Activated naive CD8-positive, alpha-beta T cell treated with anti-CD3 and anti-CD28 coated beads, Interleukin-2, amount 50 U/mL, for 24 hours (primary cell): Measurements from ENCODE around the gene NEDD4L.

Source experiments
- ATAC-seq: fragments of 150-1000 bp; cut with Tn5 transposase; one replicate; pipeline ENCODE4 v1.10.0; 2021
- DNase-seq: peaks from one replicate; pipeline ENCODE4 v3.0.0; 2021
- H3K27ac Mint-ChIP-seq: one replicate; pipeline ENCODE4 v1.8.0; 2021; ENCODE audit warnings: mild to moderate bottlenecking, mixed read lengths
- H3K27me3 Mint-ChIP-seq: one replicate; pipeline ENCODE4 v1.8.0; 2021; ENCODE audit warnings: mixed read lengths
- H3K36me3 Mint-ChIP-seq: one replicate; pipeline ENCODE4 v1.8.0; 2021; ENCODE audit warnings: low read depth, mixed read lengths
- H3K4me1 Mint-ChIP-seq: one replicate; pipeline ENCODE4 v1.8.0; 2021; ENCODE audit warnings: mixed read lengths
- H3K4me3 Mint-ChIP-seq: one replicate; pipeline ENCODE4 v1.8.0; 2021; ENCODE audit warnings: mild to moderate bottlenecking, moderate library complexity, mixed read lengths
- H3K9me3 Mint-ChIP-seq: one replicate; pipeline ENCODE4 v1.8.0; 2021; ENCODE audit warnings: mixed read lengths

Gene NEDD4L

GRCh38 chr18:58020567-58021107, 23.4 kb upstream of the NEDD4L start:
- ATAC-seq, result no peak
- Mint-ChIP-seq H3K4me1 (peaks cover 3% of the 10 kb centered on the region), H3K27me3 (peaks cover 9% of the 10 kb centered on the region), H3K9me3 (peaks cover 7% of the 10 kb centered on the region), H3K36me3 (no peaks in the 10 kb centered on the region), H3K4me3 (no peak overlapping the region), H3K27ac (no peak overlapping the region)
- no peak for DNase-seq

- Mint-ChIP-seq H3K27ac (no peak overlapping the region), H3K36me3 (no peaks in the 10 kb centered on the region), H3K27me3 (peaks cover 5% of the 10 kb centered on the region), H3K4me3 (no peak overlapping the region), H3K9me3 (no peaks in the 10 kb centered on the region), H3K4me1 (peaks cover 6% of the 10 kb centered on the region)
- DNase-seq (no peak), ATAC-seq (no peak)
Measured at GRCh38 chr18:58021504-58021903, 22.5 kb upstream of the NEDD4L start.

DNA sequence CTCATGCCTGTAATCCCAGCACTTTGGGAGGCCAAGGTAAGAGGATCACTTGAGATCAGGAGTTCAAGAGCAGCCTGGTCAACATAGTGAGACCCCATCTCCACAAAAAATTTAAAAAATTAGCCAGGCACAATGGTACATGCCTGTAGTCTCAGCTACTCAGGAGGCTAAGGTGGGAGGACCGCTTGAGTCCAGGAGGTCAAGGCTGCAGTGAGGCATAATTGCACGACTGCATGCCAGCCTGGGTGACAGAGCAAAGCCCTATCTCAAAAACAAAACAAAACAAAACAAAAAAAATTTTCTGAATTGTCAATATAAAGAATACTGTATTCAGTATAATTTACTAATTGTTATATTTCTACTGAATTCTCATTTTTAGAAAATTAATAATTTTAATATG, 20.9 kb upstream of the NEDD4L start:
- no peak overlapping the region for H3K27ac Mint-ChIP-seq
- DNase-seq (no peak), ATAC-seq (no peak)
- no peaks in the 10 kb centered on the region for H3K36me3 Mint-ChIP-seq
- H3K27me3 Mint-ChIP-seq, result peaks cover 5% of the 10 kb centered on the region
- no peak overlapping the region for H3K4me3 Mint-ChIP-seq
- H3K9me3 Mint-ChIP-seq, result no peaks in the 10 kb centered on the region
- peaks cover 6% of the 10 kb centered on the region for H3K4me1 Mint-ChIP-seq

- ATAC-seq (no peak), DNase-seq (no peak)
- no peak overlapping the region for H3K27ac Mint-ChIP-seq
- H3K36me3 Mint-ChIP-seq, result no peaks in the 10 kb centered on the region
- peaks cover 6% of the 10 kb centered on the region for H3K4me1 Mint-ChIP-seq
- peaks cover 5% of the 10 kb centered on the region for H3K27me3 Mint-ChIP-seq
- no peak overlapping the region for H3K4me3 Mint-ChIP-seq
- H3K9me3 Mint-ChIP-seq, result no peaks in the 10 kb centered on the region
Measured at GRCh38 chr18:58024139-58024538, 19.9 kb upstream of the NEDD4L start.

DNA sequence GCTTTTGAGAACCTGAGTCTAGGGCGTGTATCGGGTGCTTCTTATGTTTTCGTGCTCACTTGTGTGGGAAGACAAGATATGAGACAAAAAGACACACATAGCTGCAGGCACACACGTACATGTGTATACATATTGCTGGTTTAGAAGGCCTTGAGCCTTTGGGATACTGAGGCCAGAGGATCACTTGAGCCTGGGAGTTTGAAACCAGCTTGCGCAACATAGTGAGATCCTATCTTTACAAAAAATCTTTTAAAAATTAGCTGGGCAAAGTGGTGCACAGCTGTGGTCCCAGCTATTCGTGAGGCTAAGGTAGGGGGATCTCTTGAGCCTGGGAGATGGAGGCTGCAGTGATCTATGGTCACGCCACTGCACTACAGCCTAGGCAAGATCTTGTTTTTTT, 18.8 kb upstream of the NEDD4L start:
- DNase-seq (no peak), ATAC-seq (no peak)
- peaks cover 6% of the 10 kb centered on the region for H3K4me1 Mint-ChIP-seq
- H3K36me3 Mint-ChIP-seq, result no peaks in the 10 kb centered on the region
- H3K27me3 Mint-ChIP-seq, result peaks cover 5% of the 10 kb centered on the region
- H3K27ac Mint-ChIP-seq, result peak overlapping the region; percentile 12
- no peak overlapping the region for H3K4me3 Mint-ChIP-seq
- H3K9me3 Mint-ChIP-seq, result no peaks in the 10 kb centered on the region

DNA sequence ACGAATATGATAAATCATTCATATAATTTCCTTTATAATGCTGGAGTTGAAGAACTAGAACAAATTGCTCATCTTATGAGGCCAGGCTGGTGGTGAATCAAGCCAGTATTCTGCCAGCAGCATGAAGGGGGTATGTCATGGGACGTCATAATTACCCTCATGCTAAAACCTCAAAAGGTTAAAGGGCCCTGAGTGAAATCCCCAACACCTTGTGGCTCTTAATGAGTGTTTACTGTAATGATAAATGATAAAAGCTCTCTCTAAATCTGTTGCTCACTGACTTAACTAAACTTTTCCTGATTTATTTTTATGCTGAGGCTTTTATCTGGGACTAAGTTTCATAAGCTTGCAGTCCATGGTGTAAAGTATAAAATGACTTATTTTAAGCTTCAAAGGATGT, 18.3 kb upstream of the NEDD4L start:
- Mint-ChIP-seq H3K36me3 (no peaks in the 10 kb centered on the region), H3K9me3 (no peaks in the 10 kb centered on the region), H3K27me3 (peaks cover 7% of the 10 kb centered on the region), H3K4me1 (peaks cover 6% of the 10 kb centered on the region), H3K4me3 (no peak overlapping the region), H3K27ac (peak overlapping the region; percentile 12)
- peak; percentile 8 for DNase-seq
- peak; percentile 94 for ATAC-seq

DNA sequence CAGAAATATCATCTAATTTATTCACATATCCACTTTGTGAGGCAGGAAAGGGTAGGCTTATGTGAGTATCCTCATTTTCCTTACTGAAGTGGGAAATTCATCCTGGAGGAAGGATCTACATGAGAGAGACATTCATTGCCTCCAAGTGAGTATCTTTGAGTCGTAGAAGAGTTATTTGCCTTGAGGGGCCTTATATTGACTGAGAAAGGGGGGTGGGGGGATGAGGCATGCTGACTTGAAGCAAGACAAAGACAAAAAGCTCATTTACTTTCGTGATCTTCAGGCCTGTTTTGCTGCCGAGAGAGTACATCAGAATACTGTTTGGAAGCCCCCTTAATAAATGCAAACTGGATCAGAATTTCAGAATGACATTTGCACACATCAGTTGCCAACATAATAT, 17.6 kb upstream of the NEDD4L start:
- no peaks in the 10 kb centered on the region for H3K9me3 Mint-ChIP-seq
- H3K4me3 Mint-ChIP-seq, result no peak overlapping the region
- no peak overlapping the region for H3K27ac Mint-ChIP-seq
- ATAC-seq (no peak), DNase-seq (no peak)
- no peaks in the 10 kb centered on the region for H3K36me3 Mint-ChIP-seq
- peaks cover 8% of the 10 kb centered on the region for H3K27me3 Mint-ChIP-seq
- H3K4me1 Mint-ChIP-seq, result peaks cover 6% of the 10 kb centered on the region

DNA sequence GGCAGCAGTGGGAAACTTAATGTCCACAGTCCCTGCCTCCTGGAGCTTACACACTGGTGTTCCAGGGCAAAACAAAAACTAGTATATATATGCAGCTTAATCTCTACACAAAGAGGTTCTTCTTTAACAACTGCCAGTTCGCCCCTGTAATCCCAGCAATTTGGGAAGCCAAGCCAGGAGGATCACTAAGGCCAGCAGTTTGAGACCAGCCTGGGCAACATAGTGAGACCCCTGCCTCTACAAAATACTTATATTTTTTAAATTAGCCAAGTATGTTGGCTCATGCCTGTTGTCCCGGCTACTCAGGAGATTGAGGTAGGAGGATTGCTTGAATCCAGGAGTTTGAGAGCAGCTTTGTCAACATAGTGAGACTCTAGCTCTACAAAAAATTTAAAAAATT, 17.2 kb upstream of the NEDD4L start:
- H3K27ac Mint-ChIP-seq, result no peak overlapping the region
- DNase-seq (no peak), ATAC-seq (no peak)
- H3K27me3 Mint-ChIP-seq, result peaks cover 8% of the 10 kb centered on the region
- H3K4me1 Mint-ChIP-seq, result peaks cover 6% of the 10 kb centered on the region
- no peak overlapping the region for H3K4me3 Mint-ChIP-seq
- no peaks in the 10 kb centered on the region for H3K9me3 Mint-ChIP-seq
- H3K36me3 Mint-ChIP-seq, result no peaks in the 10 kb centered on the region

GRCh38 chr18:58027341-58027740, 16.7 kb upstream of the NEDD4L start:
- no peak for ATAC-seq

GRCh38 chr18:58028109-58028784, 15.8 kb upstream of the NEDD4L start:
- no peaks in the 10 kb centered on the region for H3K36me3 Mint-ChIP-seq
- DNase-seq, result no peak

More at GRCh38 chr18:58027341-58027740, 16.7 kb upstream of the NEDD4L start:
- H3K4me3 Mint-ChIP-seq, result no peak overlapping the region
- no peak overlapping the region for H3K27ac Mint-ChIP-seq
- H3K36me3 Mint-ChIP-seq, result no peaks in the 10 kb centered on the region
- peaks cover 11% of the 10 kb centered on the region for H3K27me3 Mint-ChIP-seq
- DNase-seq, result no peak
- no peaks in the 10 kb centered on the region for H3K9me3 Mint-ChIP-seq
- peaks cover 6% of the 10 kb centered on the region for H3K4me1 Mint-ChIP-seq

GRCh38 chr18:58032233-58032632, 11.8 kb upstream of the NEDD4L start:
- H3K27me3 Mint-ChIP-seq, result peaks cover 27% of the 10 kb centered on the region
- no peaks in the 10 kb centered on the region for H3K9me3 Mint-ChIP-seq
- no peak overlapping the region for H3K27ac Mint-ChIP-seq

More at GRCh38 chr18:58028109-58028784, 15.8 kb upstream of the NEDD4L start:
- peaks cover 14% of the 10 kb centered on the region for H3K27me3 Mint-ChIP-seq
- H3K4me3 Mint-ChIP-seq, result no peak overlapping the region
- peaks cover 6% of the 10 kb centered on the region for H3K4me1 Mint-ChIP-seq
- ATAC-seq, result no peak
- H3K27ac Mint-ChIP-seq, result no peak overlapping the region
- no peaks in the 10 kb centered on the region for H3K9me3 Mint-ChIP-seq

DNA sequence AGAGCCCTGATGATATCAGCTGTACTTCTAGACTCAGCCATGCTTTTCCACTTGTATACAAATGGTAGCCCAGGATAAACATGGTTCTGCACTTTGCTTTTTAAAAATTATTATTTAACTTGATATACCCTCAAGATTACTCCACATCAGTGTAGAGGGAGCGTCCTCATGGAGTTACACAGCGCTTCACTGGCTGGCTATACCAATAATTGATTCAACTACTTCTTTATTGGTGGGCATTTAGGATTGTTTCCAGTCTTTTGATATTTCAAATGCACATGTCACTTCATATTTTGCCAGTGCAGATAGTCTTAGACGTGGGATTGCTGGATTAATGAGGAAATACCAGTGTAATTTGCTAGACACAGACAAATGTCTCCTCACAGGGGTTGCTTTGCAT, 10.8 kb upstream of the NEDD4L start:
- Mint-ChIP-seq H3K36me3 (no peaks in the 10 kb centered on the region), H3K4me1 (peaks cover 1% of the 10 kb centered on the region), H3K27ac (no peak overlapping the region), H3K27me3 (peaks cover 27% of the 10 kb centered on the region), H3K4me3 (no peak overlapping the region), H3K9me3 (no peaks in the 10 kb centered on the region)
- DNase-seq, result no peak
- no peak for ATAC-seq

More at GRCh38 chr18:58032233-58032632, 11.8 kb upstream of the NEDD4L start:
- no peak for ATAC-seq
- no peaks in the 10 kb centered on the region for H3K4me1 Mint-ChIP-seq
- no peak for DNase-seq
- no peak overlapping the region for H3K4me3 Mint-ChIP-seq
- no peaks in the 10 kb centered on the region for H3K36me3 Mint-ChIP-seq

GRCh38 chr18:58034370-58034769, 9.7 kb upstream of the NEDD4L start:
- no peak for DNase-seq
- Mint-ChIP-seq H3K27me3 (peaks cover 27% of the 10 kb centered on the region), H3K9me3 (no peaks in the 10 kb centered on the region), H3K4me3 (no peak overlapping the region), H3K4me1 (peaks cover 2% of the 10 kb centered on the region), H3K36me3 (no peaks in the 10 kb centered on the region), H3K27ac (no peak overlapping the region)
- ATAC-seq, result no peak

DNA sequence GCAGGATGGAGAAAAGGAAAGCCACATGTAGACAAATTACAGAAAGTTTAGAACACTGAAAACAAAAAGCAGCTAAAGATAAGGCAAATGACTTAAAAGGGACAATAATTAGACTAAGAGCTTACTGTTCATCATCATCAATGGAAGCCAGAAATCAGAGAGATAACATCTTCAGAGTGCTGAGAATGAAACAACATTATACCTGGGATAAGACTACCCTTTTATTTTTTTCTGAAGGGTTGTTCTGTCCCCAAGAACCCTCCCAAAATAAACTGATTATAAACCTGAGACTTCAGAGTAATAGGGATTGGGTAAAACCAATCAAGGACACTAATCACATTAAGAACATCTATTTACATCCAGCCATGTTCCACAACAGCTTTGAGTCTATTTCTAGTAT, 6.9 kb upstream of the NEDD4L start:
- H3K36me3 Mint-ChIP-seq, result no peaks in the 10 kb centered on the region
- ATAC-seq (no peak), DNase-seq (no peak)
- H3K4me1 Mint-ChIP-seq, result peaks cover 8% of the 10 kb centered on the region
- H3K27ac Mint-ChIP-seq, result no peak overlapping the region
- peaks cover 24% of the 10 kb centered on the region for H3K27me3 Mint-ChIP-seq
- no peaks in the 10 kb centered on the region for H3K9me3 Mint-ChIP-seq
- H3K4me3 Mint-ChIP-seq, result no peak overlapping the region

GRCh38 chr18:58038063-58038462, 6.0 kb upstream of the NEDD4L start:
- H3K36me3 Mint-ChIP-seq, result no peaks in the 10 kb centered on the region
- no peaks in the 10 kb centered on the region for H3K9me3 Mint-ChIP-seq
- H3K4me3 Mint-ChIP-seq, result no peak overlapping the region
- ATAC-seq (no peak), DNase-seq (no peak)
- peaks cover 24% of the 10 kb centered on the region for H3K27me3 Mint-ChIP-seq
- H3K4me1 Mint-ChIP-seq, result peaks cover 16% of the 10 kb centered on the region
- H3K27ac Mint-ChIP-seq, result no peak overlapping the region
